Measurements from ENCODE around the gene AFG3L2.

The AFG3L2 gene

GRCh38 chr18:12282442-12283039, 94.5 kb downstream of the AFG3L2 start:
- H3K4me1 ChIP-seq (ENCODE audit: control insufficient read depth in 2 of 2, insufficient read depth in 2 of 2, low read length in 2 of 2), result peaks cover 0 to 8% of the 10 kb centered on the region in 2 donors
- H3K36me3 ChIP-seq (ENCODE audit: control insufficient read depth in 2 of 2, insufficient read depth in 2 of 2, low read length in 2 of 2), result no peaks in the 10 kb centered on the region
- no peak overlapping the region for H3K27ac ChIP-seq (ENCODE audit: low read depth in 2 of 2, low read length in 2 of 2)
- H3K27me3 ChIP-seq (ENCODE audit: control insufficient read depth in 2 of 2, insufficient read depth in 2 of 2, low read length in 2 of 2), result peaks cover 2 to 9% of the 10 kb centered on the region in 2 donors
- H3K9me3 ChIP-seq (ENCODE audit: control insufficient read depth in 2 of 2, low read length in 2 of 2), result no peaks in the 10 kb centered on the region
- H3K9ac ChIP-seq (ENCODE audit: low read depth in 1 of 2, low read length in 2 of 2), result no peak overlapping the region
- no peak overlapping the region for H3K4me3 ChIP-seq (ENCODE audit: low read length in 2 of 2)

GRCh38 chr18:12281861-12282260, 95.2 kb downstream of the AFG3L2 start:
- Histone ChIP-seq H3K36me3 (ENCODE audit: control insufficient read depth in 2 of 2, insufficient read depth in 2 of 2, low read length in 2 of 2) (no peaks in the 10 kb centered on the region), H3K9me3 (ENCODE audit: control insufficient read depth in 2 of 2, low read length in 2 of 2) (no peaks in the 10 kb centered on the region), H3K27me3 (ENCODE audit: control insufficient read depth in 2 of 2, insufficient read depth in 2 of 2, low read length in 2 of 2) (peaks cover 0 to 2% of the 10 kb centered on the region in 2 donors), H3K4me1 (ENCODE audit: control insufficient read depth in 2 of 2, insufficient read depth in 2 of 2, low read length in 2 of 2) (peaks cover 0 to 8% of the 10 kb centered on the region in 2 donors), H3K4me3 (ENCODE audit: low read length in 2 of 2) (no peak overlapping the region), H3K9ac (ENCODE audit: low read depth in 1 of 2, low read length in 2 of 2) (no peak overlapping the region), H3K27ac (ENCODE audit: low read depth in 2 of 2, low read length in 2 of 2) (no peak overlapping the region)

DNA sequence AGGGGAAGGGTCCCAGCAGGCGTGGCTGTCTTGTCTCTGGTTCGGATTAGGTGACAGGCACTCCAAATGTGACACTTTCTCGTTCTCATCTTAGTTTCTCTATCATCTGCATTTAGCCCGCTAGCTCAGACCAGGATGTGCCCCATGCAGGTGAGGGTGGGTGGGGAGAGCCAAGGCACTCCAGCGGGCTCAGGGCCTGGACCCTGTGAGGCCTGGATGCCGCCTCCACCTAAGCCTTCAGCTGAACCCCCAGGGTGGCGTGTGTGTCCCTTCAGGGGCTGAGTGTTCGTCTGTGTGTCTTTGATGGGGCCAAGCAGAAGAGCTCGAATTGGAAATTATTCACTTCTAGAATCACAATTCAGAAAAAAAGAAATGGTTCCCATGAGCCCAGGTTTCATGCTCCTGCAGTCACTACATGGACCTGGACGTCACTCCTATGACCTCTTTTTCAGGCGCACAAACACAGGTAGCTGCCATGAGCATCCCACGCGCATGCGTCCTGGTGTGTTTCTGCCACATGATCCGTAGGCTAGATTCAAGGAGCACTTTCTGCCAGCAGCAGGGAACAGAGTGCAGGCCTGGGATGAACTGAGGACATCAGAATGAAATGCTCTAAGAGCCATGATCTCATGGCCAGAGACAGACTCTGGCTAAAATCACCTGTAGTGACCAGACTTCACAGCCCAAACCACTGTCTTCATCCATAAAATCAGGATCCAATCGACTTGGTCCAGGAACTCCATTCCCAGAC, 97.1 kb downstream of the AFG3L2 start:
- Histone ChIP-seq H3K9me3 (ENCODE audit: control insufficient read depth in 2 of 2, low read length in 2 of 2) (no peaks in the 10 kb centered on the region), H3K4me1 (ENCODE audit: control insufficient read depth in 2 of 2, insufficient read depth in 2 of 2, low read length in 2 of 2) (peaks cover 0 to 8% of the 10 kb centered on the region in 2 donors), H3K27ac (ENCODE audit: low read depth in 2 of 2, low read length in 2 of 2) (peak overlapping the region; percentile 81 to 88), H3K27me3 (ENCODE audit: control insufficient read depth in 2 of 2, insufficient read depth in 2 of 2, low read length in 2 of 2) (no peaks in the 10 kb centered on the region), H3K36me3 (ENCODE audit: control insufficient read depth in 2 of 2, insufficient read depth in 2 of 2, low read length in 2 of 2) (no peaks in the 10 kb centered on the region), H3K4me3 (ENCODE audit: low read length in 2 of 2) (peak overlapping the region in 1 of 2 donors; percentile 54), H3K9ac (ENCODE audit: low read depth in 1 of 2, low read length in 2 of 2) (peak overlapping the region; percentile 14 to 49)
